ENCODE measurements around the gene NIPBL.
A peak's percentile ranks its signal among the peaks of the same experiment; 100 is the strongest.
"Not testable (repeated sequence)": the region's sequence is repeated elsewhere in the genome, so short reads cannot be mapped to it uniquely, and the experiment has no call there.

NIPBL gene

DNA sequence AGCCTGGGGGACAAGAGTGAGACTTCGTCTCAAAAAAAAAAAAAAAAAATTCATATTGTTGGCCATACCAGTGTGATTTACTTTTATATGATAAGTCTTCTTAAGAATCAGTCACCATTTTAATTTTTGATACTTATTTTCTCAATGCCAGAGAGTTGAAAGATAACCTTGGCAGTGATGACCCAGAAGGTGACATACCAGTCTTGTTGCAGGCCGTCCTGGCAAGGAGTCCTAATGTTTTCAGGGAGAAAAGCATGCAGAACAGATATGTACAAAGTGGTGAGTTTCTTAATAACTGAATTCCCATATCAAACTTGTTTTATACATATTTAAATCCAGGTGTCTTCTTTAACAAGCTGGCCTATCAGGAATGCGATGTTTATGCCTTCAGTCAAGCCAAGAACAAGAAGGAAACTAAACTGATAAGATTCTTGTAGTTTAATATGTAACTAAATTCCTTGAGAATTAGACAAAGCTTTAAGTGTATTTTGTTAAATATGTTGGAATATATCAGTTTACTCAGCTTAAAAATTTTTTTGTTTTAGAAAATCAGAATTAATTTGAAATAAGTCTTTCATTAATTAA lies 81.5 kb downstream of the NIPBL start:
- no peaks in the 10 kb centered on the region for H3K4me1 Mint-ChIP-seq
- no peak overlapping the region for H3K27ac Mint-ChIP-seq
- H3K9me3 Mint-ChIP-seq = no peaks in the 10 kb centered on the region
- no peak for DNase-seq
- no peak overlapping the region for H3K4me3 Mint-ChIP-seq
- no peaks in the 10 kb centered on the region for H3K27me3 Mint-ChIP-seq
- peaks cover 30% of the 10 kb centered on the region for H3K36me3 Mint-ChIP-seq
- CTCF ChIA-PET = no interaction called here

DNA sequence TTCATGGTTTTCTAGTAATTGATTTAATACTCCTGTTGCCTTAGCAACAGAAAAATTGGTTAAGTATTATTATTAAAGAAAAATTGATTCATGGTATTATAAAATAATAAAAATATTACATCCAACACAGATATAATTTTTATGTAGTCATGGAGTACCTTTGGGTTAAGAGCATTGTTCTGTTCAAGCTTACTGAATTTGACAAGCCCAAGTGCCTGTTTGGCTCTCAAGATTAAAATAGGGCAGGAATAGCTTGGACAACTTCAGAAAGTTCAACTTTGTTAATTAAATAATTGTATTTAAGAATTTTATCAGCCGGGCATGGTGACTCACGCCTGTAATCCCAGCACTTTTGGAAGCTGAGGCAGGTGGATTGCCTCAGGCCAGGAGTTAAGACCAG lies 82.0 kb downstream of the NIPBL start:
- H3K27me3 Mint-ChIP-seq = no peaks in the 10 kb centered on the region
- no peak overlapping the region for H3K27ac Mint-ChIP-seq
- CTCF ChIA-PET = interaction anchor here (1.2 kb wide), 1 partner anchor 13 kb away, joined by 3 read pairs; no protein-coding TSS in a partner anchor
- no peak for DNase-seq
- H3K4me1 Mint-ChIP-seq = no peaks in the 10 kb centered on the region
- no peak overlapping the region for H3K4me3 Mint-ChIP-seq
- no peaks in the 10 kb centered on the region for H3K9me3 Mint-ChIP-seq
- peaks cover 30% of the 10 kb centered on the region for H3K36me3 Mint-ChIP-seq

DNA sequence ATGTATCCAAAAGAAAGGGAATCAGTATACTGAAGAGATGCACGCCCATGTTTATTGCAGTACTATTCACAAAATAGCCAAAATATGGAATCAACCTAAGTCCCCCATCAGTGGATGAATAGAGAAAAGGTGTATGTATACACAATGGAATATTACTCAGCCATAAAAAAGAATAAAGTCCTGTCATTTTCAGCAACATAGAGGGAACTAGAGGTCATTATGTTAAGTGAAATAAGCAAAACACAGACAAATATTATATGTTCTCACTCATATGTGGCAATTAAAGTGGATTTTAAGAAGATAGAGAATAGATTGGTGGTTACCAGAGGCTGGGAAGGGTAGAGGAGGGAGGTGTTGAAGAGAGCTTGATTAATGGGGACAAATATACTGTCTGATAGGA lies 88.6 kb downstream of the NIPBL start:
- Mint-ChIP-seq H3K27me3 (no peaks in the 10 kb centered on the region), H3K36me3 (peaks cover 40% of the 10 kb centered on the region), H3K4me1 (no peaks in the 10 kb centered on the region), H3K27ac (no peak overlapping the region), H3K9me3 (peaks cover 2% of the 10 kb centered on the region), H3K4me3 (no peak overlapping the region)
- CTCF ChIA-PET = no interaction called here
- DNase-seq = no peak

DNA sequence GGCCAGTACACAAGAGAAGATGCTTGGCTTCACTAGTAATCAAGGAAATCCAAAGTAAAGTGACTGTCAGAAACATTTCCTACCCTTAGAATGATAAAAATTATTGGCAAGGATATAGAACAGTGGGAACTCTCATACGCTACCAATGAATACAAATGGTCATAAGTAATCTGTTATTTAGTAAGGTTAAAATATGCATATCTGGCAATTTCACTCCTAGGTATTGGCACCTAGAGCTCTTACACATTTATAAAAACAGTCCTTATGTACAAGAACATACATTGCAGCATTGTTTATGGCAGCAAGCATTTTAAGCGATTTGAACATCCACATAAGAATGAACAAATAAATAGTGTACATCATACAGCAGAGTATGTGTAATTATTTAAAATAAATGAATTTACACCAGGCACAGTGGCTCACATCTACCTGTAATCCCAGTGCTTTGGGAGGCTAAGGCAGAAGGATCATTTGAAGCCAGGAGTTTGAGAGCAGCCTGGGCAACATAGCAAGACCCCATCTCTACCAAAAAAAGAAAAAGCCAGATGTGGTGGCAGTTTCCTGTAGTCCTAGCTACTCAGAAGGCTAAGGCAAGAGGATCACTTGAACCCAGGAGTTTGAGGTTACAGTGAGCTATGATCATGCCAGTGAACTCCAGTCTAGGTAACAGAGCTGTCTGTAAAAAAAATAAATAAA lies 93.3 kb downstream of the NIPBL start:
- peaks cover 42% of the 10 kb centered on the region for H3K36me3 Mint-ChIP-seq
- no peaks in the 10 kb centered on the region for H3K9me3 Mint-ChIP-seq
- no peaks in the 10 kb centered on the region for H3K4me1 Mint-ChIP-seq
- CTCF ChIA-PET = no interaction called here
- H3K4me3 Mint-ChIP-seq = no peak overlapping the region
- H3K27me3 Mint-ChIP-seq = no peaks in the 10 kb centered on the region
- no peak for DNase-seq
- no peak overlapping the region for H3K27ac Mint-ChIP-seq

DNA sequence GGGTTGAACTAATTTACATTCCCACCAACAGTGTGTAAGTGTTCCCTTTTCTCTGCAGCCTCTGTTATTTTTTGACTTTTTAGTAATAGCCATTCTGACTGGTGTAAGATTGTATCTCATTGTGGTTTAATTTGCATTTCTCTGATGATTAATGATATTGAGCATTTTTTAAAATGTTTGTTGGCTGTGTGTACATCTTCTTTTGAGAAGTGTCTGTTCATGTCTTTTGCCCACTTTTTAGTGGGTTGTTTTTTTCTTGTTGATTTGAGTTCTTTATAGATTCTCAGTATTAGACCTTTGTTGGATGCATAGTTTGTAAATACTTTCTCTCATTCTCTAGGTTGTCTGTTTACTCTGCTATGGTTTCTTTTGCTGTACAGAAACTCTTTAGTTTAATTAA lies 101.6 kb downstream of the NIPBL start:
- CTCF ChIA-PET = no interaction called here
- H3K9me3 Mint-ChIP-seq = peaks cover 8% of the 10 kb centered on the region
- H3K27ac Mint-ChIP-seq = peak overlapping the region; percentile 45
- no peak overlapping the region for H3K4me3 Mint-ChIP-seq
- peaks cover 46% of the 10 kb centered on the region for H3K36me3 Mint-ChIP-seq
- DNase-seq = no peak
- no peaks in the 10 kb centered on the region for H3K4me1 Mint-ChIP-seq
- H3K27me3 Mint-ChIP-seq = no peaks in the 10 kb centered on the region

DNA sequence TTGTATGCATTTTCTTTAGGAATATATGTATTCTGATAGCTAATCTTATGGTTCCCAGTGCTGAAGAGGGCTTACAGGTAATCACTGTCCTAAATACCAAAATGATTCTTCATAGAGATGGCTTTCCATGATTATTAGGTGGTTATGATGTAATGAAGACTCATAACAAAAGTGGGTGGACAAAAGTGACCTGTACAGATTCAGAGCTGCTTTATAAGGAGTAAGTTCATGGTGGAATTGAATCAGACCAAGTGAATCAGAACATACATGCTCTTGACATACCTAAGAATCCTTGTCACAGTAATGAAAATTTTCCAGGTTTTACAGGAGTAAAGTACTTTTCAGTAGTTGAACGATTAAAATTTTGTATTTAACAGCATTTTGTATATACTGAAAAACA lies 105.6 kb downstream of the NIPBL start:
- DNase-seq = no peak
- CTCF ChIA-PET = no interaction called here
- peaks cover 43% of the 10 kb centered on the region for H3K36me3 Mint-ChIP-seq
- H3K27ac Mint-ChIP-seq = no peak overlapping the region
- no peak overlapping the region for H3K4me3 Mint-ChIP-seq
- H3K9me3 Mint-ChIP-seq = peaks cover 8% of the 10 kb centered on the region
- H3K27me3 Mint-ChIP-seq = no peaks in the 10 kb centered on the region
- H3K4me1 Mint-ChIP-seq = peaks cover 5% of the 10 kb centered on the region

DNA sequence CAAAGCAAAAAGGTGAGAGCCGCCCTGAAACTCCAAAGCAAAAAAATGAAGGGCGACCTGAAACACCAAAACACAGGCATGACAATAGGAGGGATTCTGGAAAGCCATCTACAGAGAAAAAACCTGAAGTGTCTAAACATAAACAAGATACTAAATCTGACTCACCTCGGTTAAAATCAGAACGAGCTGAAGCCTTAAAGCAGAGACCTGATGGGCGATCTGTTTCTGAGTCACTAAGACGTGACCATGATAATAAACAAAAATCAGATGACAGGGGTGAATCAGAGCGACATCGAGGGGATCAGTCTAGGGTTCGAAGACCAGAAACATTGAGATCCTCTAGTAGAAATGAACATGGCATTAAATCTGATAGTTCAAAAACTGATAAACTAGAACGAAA lies 108.8 kb downstream of the NIPBL start:
- Mint-ChIP-seq H3K27ac (no peak overlapping the region), H3K36me3 (peaks cover 20% of the 10 kb centered on the region), H3K27me3 (no peaks in the 10 kb centered on the region), H3K4me1 (peaks cover 5% of the 10 kb centered on the region), H3K4me3 (no peak overlapping the region), H3K9me3 (no peaks in the 10 kb centered on the region)
- DNase-seq = no peak
- CTCF ChIA-PET = no interaction called here

DNA sequence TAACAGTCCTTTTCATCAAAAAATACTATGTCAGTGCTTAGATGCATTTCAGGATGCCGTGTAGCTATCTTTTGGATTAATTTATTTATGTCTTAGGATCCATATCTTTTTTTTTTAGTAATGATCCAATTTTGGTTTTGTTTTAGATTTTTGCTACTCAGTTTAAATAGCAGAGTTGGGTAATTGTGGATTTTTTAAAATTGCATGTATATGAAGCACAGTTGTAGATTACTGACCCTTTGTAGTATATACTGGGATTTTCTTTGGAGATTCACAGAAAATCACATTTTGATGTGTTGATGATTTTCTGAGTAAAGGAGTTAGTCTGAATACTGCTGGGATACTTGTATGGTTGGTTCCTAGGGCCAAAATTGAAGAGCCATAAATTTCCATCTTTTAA lies 111.8 kb downstream of the NIPBL start:
- no peak overlapping the region for H3K27ac Mint-ChIP-seq
- no peak overlapping the region for H3K4me3 Mint-ChIP-seq
- peaks cover 27% of the 10 kb centered on the region for H3K36me3 Mint-ChIP-seq
- peaks cover 12% of the 10 kb centered on the region for H3K4me1 Mint-ChIP-seq
- DNase-seq = no peak
- no peaks in the 10 kb centered on the region for H3K27me3 Mint-ChIP-seq
- no peaks in the 10 kb centered on the region for H3K9me3 Mint-ChIP-seq
- CTCF ChIA-PET = no interaction called here

DNA sequence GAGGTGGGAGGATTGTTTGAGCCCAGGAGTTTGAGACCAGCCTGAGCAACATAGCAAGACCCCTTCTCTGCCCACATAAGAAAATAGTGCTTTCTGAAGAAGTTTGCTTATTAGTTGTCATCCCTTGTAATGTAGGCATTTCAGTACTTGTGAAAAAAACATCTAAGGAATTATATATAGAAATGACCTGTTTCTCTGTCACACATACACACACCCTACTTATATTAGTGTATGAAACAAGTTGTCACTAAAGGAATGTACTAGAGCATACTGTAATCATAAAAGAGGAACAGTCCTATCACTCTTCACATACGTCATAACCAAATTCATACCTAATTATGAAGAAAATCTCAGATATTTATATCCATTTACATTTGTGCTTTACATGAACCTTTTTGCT lies 122.0 kb downstream of the NIPBL start:
- DNase-seq = no peak
- no peak overlapping the region for H3K4me3 Mint-ChIP-seq
- H3K36me3 Mint-ChIP-seq = peaks cover 40% of the 10 kb centered on the region
- CTCF ChIA-PET = interaction anchor here (0.5 kb wide), 1 partner anchor 53 kb away, joined by 4 read pairs; no protein-coding TSS in a partner anchor
- H3K27me3 Mint-ChIP-seq = no peaks in the 10 kb centered on the region
- H3K9me3 Mint-ChIP-seq = no peaks in the 10 kb centered on the region
- no peak overlapping the region for H3K27ac Mint-ChIP-seq
- H3K4me1 Mint-ChIP-seq = no peaks in the 10 kb centered on the region

DNA sequence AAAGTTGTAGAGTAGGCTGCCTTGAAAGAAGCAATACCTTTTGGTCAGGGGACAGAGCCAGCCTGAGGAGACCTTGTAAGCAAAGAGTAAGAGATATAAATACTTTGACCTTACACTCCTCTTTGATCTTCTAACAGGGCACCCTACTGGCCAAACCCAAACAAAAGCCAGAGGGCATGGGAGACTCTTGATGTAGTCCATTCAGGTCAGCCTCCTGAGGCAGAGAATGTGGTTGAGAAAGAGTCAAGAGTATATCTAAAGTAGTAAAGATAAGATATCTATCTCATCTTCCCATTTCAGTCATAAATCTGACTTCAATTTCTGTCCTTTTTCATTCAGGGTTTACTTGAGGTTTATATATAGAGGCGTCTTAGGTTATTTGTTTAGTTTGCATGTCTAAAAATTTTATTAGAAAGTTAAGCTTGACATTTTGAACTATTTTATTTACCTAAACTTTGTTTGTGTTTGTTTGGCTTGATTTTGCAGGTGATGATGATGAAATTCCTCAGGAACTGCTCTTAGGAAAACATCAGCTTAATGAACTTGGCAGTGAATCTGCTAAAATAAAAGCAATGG lies 125.7 kb downstream of the NIPBL start:
- Mint-ChIP-seq H3K4me1 (no peaks in the 10 kb centered on the region), H3K36me3 (peaks cover 30% of the 10 kb centered on the region), H3K4me3 (no peak overlapping the region), H3K9me3 (no peaks in the 10 kb centered on the region), H3K27me3 (no peaks in the 10 kb centered on the region), H3K27ac (no peak overlapping the region)
- CTCF ChIA-PET = no interaction called here
- DNase-seq = no peak

DNA sequence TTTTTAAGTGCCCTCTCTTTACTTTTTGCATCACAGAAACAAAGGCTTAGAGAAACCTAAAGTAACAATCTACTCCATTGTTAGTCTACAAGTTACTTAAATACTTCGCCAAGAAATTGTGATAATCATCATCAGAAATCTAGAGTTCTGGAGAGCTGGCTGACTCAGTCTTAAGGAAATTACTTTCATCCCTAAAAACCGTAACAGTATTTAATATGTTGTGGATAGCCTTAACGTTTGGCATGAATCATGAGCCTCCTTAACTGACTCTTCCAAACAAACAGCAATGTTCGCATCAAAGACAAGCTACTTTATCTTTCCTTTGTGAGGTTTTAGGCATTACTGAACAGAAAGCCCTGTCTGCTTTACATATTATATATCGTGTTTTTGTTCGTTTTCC lies 128.7 kb downstream of the NIPBL start:
- peaks cover 24% of the 10 kb centered on the region for H3K36me3 Mint-ChIP-seq
- no peak for DNase-seq
- no peak overlapping the region for H3K4me3 Mint-ChIP-seq
- CTCF ChIA-PET = interaction anchor here (0.8 to 3.3 kb wide), 6 partner anchors 268 to 366 kb away, joined by 3 to 41 read pairs (median 4); partner anchors contain the start of gene NUP155
- no peaks in the 10 kb centered on the region for H3K4me1 Mint-ChIP-seq
- H3K27me3 Mint-ChIP-seq = no peaks in the 10 kb centered on the region
- H3K27ac Mint-ChIP-seq = no peak overlapping the region
- H3K9me3 Mint-ChIP-seq = no peaks in the 10 kb centered on the region

DNA sequence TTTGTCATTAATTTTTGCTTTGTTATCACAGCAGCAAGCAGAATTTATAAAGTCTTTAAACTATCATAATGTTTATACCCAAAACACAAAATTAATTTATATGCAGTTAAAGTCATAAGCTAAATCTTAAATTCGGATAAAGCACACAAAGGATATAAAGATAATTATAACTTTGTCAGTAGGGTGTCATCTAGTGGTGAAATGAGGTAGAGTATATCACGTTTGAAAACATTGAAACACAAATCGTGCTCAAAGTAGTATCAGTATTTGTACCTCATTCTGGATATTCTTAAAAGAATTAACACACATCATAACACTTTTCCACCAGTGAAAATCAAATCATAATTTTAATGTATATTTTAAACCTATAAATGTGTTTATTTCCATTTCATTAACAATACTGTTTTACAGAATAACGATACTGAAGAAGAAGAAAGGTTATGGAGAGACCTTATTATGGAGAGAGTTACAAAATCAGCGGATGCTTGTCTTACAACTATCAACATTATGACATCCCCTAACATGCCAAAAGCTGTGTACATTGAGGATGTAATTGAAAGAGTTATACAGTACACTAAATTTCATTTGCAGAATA lies 129.5 kb downstream of the NIPBL start:
- no peaks in the 10 kb centered on the region for H3K4me1 Mint-ChIP-seq
- no peak for DNase-seq
- CTCF ChIA-PET = interaction anchor here (0.8 to 3.3 kb wide), 5 partner anchors 268 to 365 kb away, joined by 3 to 41 read pairs (median 4); partner anchors contain the start of gene NUP155
- no peak overlapping the region for H3K4me3 Mint-ChIP-seq
- H3K27me3 Mint-ChIP-seq = no peaks in the 10 kb centered on the region
- peaks cover 25% of the 10 kb centered on the region for H3K36me3 Mint-ChIP-seq
- H3K9me3 Mint-ChIP-seq = no peaks in the 10 kb centered on the region
- no peak overlapping the region for H3K27ac Mint-ChIP-seq

DNA sequence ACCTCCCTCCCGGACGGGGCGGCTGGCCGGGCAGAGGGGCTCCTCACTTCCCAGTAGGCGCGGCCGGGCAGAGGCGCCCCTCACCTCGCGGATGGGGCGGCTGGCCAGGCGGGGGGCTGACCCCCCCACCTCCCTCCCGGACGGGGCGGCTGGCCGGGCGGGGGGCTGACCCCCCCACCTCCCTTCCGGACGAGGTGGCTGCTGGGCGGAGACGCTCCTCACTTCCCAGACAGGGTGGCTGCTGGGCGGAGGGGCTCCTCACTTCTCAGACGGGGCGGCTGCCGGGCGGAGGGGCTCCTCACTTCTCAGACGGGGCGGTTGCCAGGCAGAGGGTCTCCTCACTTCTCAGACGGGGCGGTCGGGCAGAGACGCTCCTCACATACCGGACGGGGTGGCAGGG lies 136.6 kb downstream of the NIPBL start:
- H3K27me3 Mint-ChIP-seq, H3K4me3 Mint-ChIP-seq, H3K4me1 Mint-ChIP-seq, CTCF ChIA-PET, DNase-seq, H3K27ac Mint-ChIP-seq, H3K9me3 Mint-ChIP-seq: not testable (repeated sequence)
- peaks cover 24% of the 10 kb centered on the region for H3K36me3 Mint-ChIP-seq

DNA sequence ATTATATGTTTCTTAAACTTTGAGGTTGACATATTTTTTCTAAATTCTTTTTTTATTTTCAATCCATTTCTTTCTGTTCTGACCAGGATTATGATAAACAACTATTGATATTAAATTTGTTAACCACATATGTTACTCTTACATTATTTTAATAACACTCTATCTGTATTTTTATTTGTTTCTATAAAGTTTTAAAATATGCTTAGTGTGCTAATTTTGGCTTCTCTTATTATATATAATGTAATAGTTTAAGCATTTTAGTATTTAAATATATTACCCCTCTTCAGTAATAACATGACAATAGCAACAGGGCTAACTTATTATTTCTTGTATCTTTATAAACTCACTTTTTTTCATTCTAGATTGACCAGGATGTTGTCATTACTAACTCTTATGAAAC lies 137.8 kb downstream of the NIPBL start:
- CTCF ChIA-PET = no interaction called here
- Mint-ChIP-seq H3K27me3 (no peaks in the 10 kb centered on the region), H3K36me3 (peaks cover 27% of the 10 kb centered on the region), H3K4me3 (no peak overlapping the region), H3K4me1 (no peaks in the 10 kb centered on the region), H3K27ac (no peak overlapping the region), H3K9me3 (no peaks in the 10 kb centered on the region)
- no peak for DNase-seq

All from activated naive CD4-positive, alpha-beta T cell treated with anti-CD3 and anti-CD28 coated beads, Interleukin-2, amount 10 ng/mL, durations not matched to agents 7 days and 5 days (primary cell).